K562 (cell line): ENCODE data around the gene NECAB2. TPM values are rescaled to one million over a fixed set of nuclear protein-coding genes. Genes with fewer than 3 reads are reported as not detected.

Source experiments
- ATAC-seq: fragments of 200-7000 bp; cut with Tn5 transposase; 3 replicates; pipeline ENCODE4 v1.9.1; 2020; ENCODE audit warnings: moderate library complexity
- BruUV-seq: library from RNA; stranded (reverse); fragments of 400-500 nt; replicated peaks from 2 replicates; lab custom pipeline; 2021; lab: Mats Ljungman, UMichigan
- CTCF ChIA-PET: fragments of 300-600 bp; formaldehyde crosslinking; extraction: SDS; loops from one replicate; lab custom pipeline; 2021; ENCODE audit warnings: low intra/inter-chr PET ratio; lab: Yijun Ruan, JAX
- POLR2A ChIA-PET: fragments of 300-600, 350-650 bp; sonication (Branson Sonifier 250); formaldehyde crosslinking; extraction: SDS; loops from one replicate; lab custom pipeline; 2021; ENCODE audit warnings: antibody characterized with exemption, inconsistent platforms; lab: Yijun Ruan, JAX
- DNase-seq, 4 experiments: peaks; one replicate each; pipeline versions ENCODE4 v3.0.0 to v3.0.0-alpha.2; 2011 to 2018; ENCODE audit warnings: low spot score in 3 of 4, mixed read lengths in 3 of 4; ENCODE audit errors: extremely low read depth in 1 of 4
- FAIRE-seq: peaks from 2 replicates; lab custom pipeline; 2011; peaks lifted over from hg19 to GRCh38; lab: Jason Lieb, UNC
- H2AFZ ChIP-seq: 2 replicates; pipeline ENCODE4 v1.6.0; 2011; ENCODE audit warnings: low read depth, low read length, control low read depth, inconsistent platforms
- H3K27ac ChIP-seq: fragments of 200-600 bp; 3 replicates; pipeline ENCODE4 v1.8.0; 2011; ENCODE audit warnings: low read depth, mild to moderate bottlenecking, control low read depth, inconsistent platforms, low read length, moderate library complexity, mixed read lengths; ENCODE audit errors: extremely low read depth
- H3K27me3 ChIP-seq, 2 experiments: fragments of 300-600 bp in 1 of 2; 2 replicates in 1 of 2; 3 replicates in 1 of 2; pipeline versions ENCODE4 v1.6.0 to v1.8.0; 2011; ENCODE audit warnings: inconsistent platforms in 2 of 2, low read length in 2 of 2, mild to moderate bottlenecking in 1 of 2, mixed read lengths in 1 of 2, moderate library complexity in 1 of 2; ENCODE audit not compliant: control insufficient read depth in 2 of 2, insufficient read depth in 2 of 2
- H3K36me3 ChIP-seq: fragments of 300-600 bp; 3 replicates; pipeline ENCODE4 v1.8.0; 2011; ENCODE audit warnings: mild to moderate bottlenecking, low read length, inconsistent platforms; ENCODE audit not compliant: control insufficient read depth, insufficient read depth
- H3K4me1 ChIP-seq, 2 experiments: fragments of 200-600 bp in 1 of 2; replicated peaks in 1 of 2; 2 replicates in 1 of 2; 3 replicates in 1 of 2; pipeline versions ENCODE4 v1.5.1 to v1.8.0; 2011; ENCODE audit warnings: inconsistent platforms in 2 of 2, low read length in 2 of 2, mild to moderate bottlenecking in 1 of 2, mixed read lengths in 1 of 2, moderate library complexity in 1 of 2; ENCODE audit not compliant: control insufficient read depth in 2 of 2, insufficient read depth in 2 of 2
- H3K4me2 ChIP-seq: 2 replicates; pipeline ENCODE4 v1.6.1; 2011; ENCODE audit warnings: low read length, control low read depth, inconsistent platforms, mixed read lengths; ENCODE audit not compliant: insufficient read depth
- H3K4me3 ChIP-seq: fragments of 200-600 bp; sonication (generic), shearing (Covaris generic); 2 replicates; pipeline ENCODE4 v1.5.1; 2016; ENCODE audit warnings: control low read depth, inconsistent platforms
- H3K79me2 ChIP-seq: fragments of 200-600 bp; 3 replicates; pipeline ENCODE4 v1.8.0; 2011; ENCODE audit warnings: low read length, inconsistent platforms; ENCODE audit not compliant: control insufficient read depth, insufficient read depth
- H3K9ac ChIP-seq, 2 experiments: 2 replicates each; pipeline versions ENCODE4 v1.6.0 to v1.6.1; 2011; ENCODE audit warnings: low read depth in 2 of 2, low read length in 2 of 2, control low read depth in 1 of 2, inconsistent platforms in 1 of 2, mild to moderate bottlenecking in 1 of 2, mixed read lengths in 1 of 2; ENCODE audit not compliant: insufficient read depth in 1 of 2
- H3K9me1 ChIP-seq: one replicate; pipeline ENCODE4 v1.6.0; 2011; ENCODE audit warnings: inconsistent platforms, mild to moderate bottlenecking, low read length, moderate library complexity; ENCODE audit not compliant: control insufficient read depth, insufficient read depth
- H3K9me3 ChIP-seq: replicated peaks from 2 replicates; pipeline ENCODE4 v1.5.1; 2011; ENCODE audit warnings: low read depth, low read length, inconsistent platforms; ENCODE audit not compliant: control insufficient read depth, insufficient read depth
- H4K20me1 ChIP-seq: replicated peaks from 2 replicates; pipeline ENCODE4 v1.6.1; 2011; ENCODE audit warnings: low read length, inconsistent platforms, mixed read lengths; ENCODE audit not compliant: control insufficient read depth, insufficient read depth
- ATF7 ChIP-seq: fragments of 450-650 bp; IDR thresholded peaks from 2 replicates; pipeline ENCODE4 v1.7.1; 2014; ENCODE audit warnings: mild to moderate bottlenecking, moderate library complexity
- BCOR ChIP-seq: fragments of 450-650 bp; IDR thresholded peaks from 2 replicates; pipeline ENCODE4 v1.6.1; 2016
- BMI1 ChIP-seq: fragments of 150-350 bp; IDR thresholded peaks from 2 replicates; pipeline ENCODE4 v1.6.1; 2014; ENCODE audit warnings: low read length
- CBX1 ChIP-seq: sonication (generic); IDR thresholded peaks from 2 replicates; pipeline ENCODE4 v1.6.1; 2016; ENCODE audit warnings: antibody characterized with exemption, low read depth, mild to moderate bottlenecking
- CBX5 ChIP-seq: IDR thresholded peaks from 2 replicates; pipeline ENCODE4 v1.6.1; 2014; ENCODE audit warnings: low read depth, borderline replicate concordance
- DPF2 ChIP-seq: fragments of 450-650 bp; IDR thresholded peaks from 2 replicates; pipeline ENCODE4 v1.6.1; 2016
- HMG20B ChIP-seq: fragments of 250-450 bp; sonication (Bioruptor Pico); IDR thresholded peaks from 2 replicates; pipeline ENCODE4 v1.5.0; 2021; ENCODE audit warnings: mild to moderate bottlenecking
- SETDB1 ChIP-seq: IDR thresholded peaks from one replicate; pipeline ENCODE4 v1.6.1; 2012; ENCODE audit warnings: low read length, control low read depth, inconsistent platforms
- SIN3A ChIP-seq, 2 experiments: fragments of 150-350 bp in 1 of 2; IDR thresholded peaks; 2 replicates each; pipeline ENCODE4 v1.6.1; 2011 to 2016; ENCODE audit warnings: borderline replicate concordance in 2 of 2, low read depth in 2 of 2, low read length in 2 of 2, mild to moderate bottlenecking in 2 of 2, moderate library complexity in 2 of 2; ENCODE audit not compliant: control insufficient read depth in 1 of 2
- TCF7 ChIP-seq: sonication (generic); IDR thresholded peaks from 2 replicates; pipeline ENCODE4 v1.6.1; 2016; ENCODE audit warnings: antibody characterized with exemption, borderline replicate concordance
- THRAP3 ChIP-seq: fragments of 450-650 bp; IDR thresholded peaks from 2 replicates; pipeline ENCODE4 v1.6.1; 2016; ENCODE audit warnings: mild to moderate bottlenecking, inconsistent platforms, borderline replicate concordance
- XRCC5 ChIP-seq: fragments of 200-400 bp; formaldehyde crosslinking; IDR thresholded peaks from 2 replicates; pipeline ENCODE4 v1.6.1; 2017; ENCODE audit warnings: low read depth, mild to moderate bottlenecking, low read length
- ZBED1 ChIP-seq: IDR thresholded peaks from 2 replicates; pipeline ENCODE4 v1.6.1; 2014
- WGBS: fragments of 100-300 bp; shearing (Covaris generic); methylation state at CpG from one replicate; pipeline ENCODE4 v1.1.6; 2016; ENCODE audit warnings: low coverage, mixed read lengths; ENCODE audit not compliant: insufficient coverage; ENCODE audit errors: missing lambda C conversion rate; 5-methylcytosine and 5-hydroxymethylcytosine counted together
- in situ Hi-C: fragments of 300-500 bp; cut with MboI; formaldehyde crosslinking; loops from 4 replicates; pipeline ENCODE4 v1.15.0; 2018; ENCODE audit warnings: inconsistent platforms, mixed read lengths
- intact Hi-C: fragments of 100-400 bp; cut with micrococcal nuclease; formaldehyde crosslinking; loops from 2 replicates; pipeline ENCODE4 v1.14.2; 2022
- polyA plus RNA-seq, 8 experiments: library from polyadenylated mRNA; depleted of rRNA in 4 of 8; stranded (reverse) in 5 of 8; unstranded in 3 of 8; fragments of >200 nt; fragmentation: Nextera tagmentation in 2 of 8; fragmentation: Illumina TruSeq in 1 of 8; extraction: Ambion mirVana in 2 of 8; extraction: Trizol in 1 of 8; gene quantifications; 2 replicates each; pipeline versions ENCODE4 v1.2.1 to v1.2.3, GENCODE V29; 2011 to 2014; ENCODE audit warnings: inconsistent platforms in 1 of 8, missing spikeins in 1 of 8
- total RNA-seq, 7 experiments: library from RNA; depleted of rRNA in 6 of 7; stranded (reverse); fragments of >200 nt in 6 of 7; fragmentation: Illumina TruSeq in 2 of 7; extraction: Trizol in 2 of 7; gene quantifications; 2 replicates each; pipeline versions ENCODE4 v1.2.1 to v1.2.3, GENCODE V29; 2011 to 2021; ENCODE audit warnings: low replicate concordance in 1 of 7
- TF ChIP-seq, protein P1 (sequence below): fragments of 250-450 bp; sonication (Bioruptor Pico); IDR thresholded peaks from 2 replicates; pipeline ENCODE4 v1.8.0; 2022; ENCODE audit warnings: moderate library complexity, mild to moderate bottlenecking, inconsistent platforms
- TF ChIP-seq, protein P2 (sequence below): sonication (generic); formaldehyde crosslinking; IDR thresholded peaks from 2 replicates; pipeline ENCODE4 v1.8.1; 2023; ENCODE audit warnings: mild to moderate bottlenecking, missing genetic modification reagents
- TF ChIP-seq, protein P3 (sequence below): fragments of 450-650 bp; conservative IDR thresholded peaks from 2 replicates; pipeline ENCODE4 v1.6.1; 2016; ENCODE audit warnings: missing genetic modification characterization, low read depth, mild to moderate bottlenecking, missing compliant biosample characterization, moderate library complexity

Gene NECAB2
- total and polyA plus RNA-seq, 9 of the 15 experiments (the other 6 are each of a cell fraction or from before 2014, with no cell fraction given) = 0.03 to 0.28 TPM; not detected in 7

DNA sequence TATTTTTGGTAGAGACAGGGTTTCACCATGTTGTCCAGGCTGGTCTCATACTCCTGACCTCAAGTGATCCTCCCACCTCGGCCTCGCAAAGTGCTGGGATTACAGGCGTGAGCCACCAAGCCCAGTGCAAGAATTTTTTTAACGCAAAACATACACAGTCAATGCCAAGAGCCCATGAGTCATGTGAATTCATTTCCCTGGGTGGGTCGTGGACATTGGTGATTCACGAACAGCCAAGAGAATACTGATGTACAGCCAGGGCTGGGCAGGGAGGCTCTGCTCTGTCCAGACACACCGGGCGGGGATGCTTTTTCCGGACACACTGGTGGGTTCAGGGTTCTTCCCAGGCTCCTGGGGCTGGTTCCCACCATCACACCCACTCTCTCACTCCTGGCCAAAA, 56.8 kb downstream of the NECAB2 start:
- no peak overlapping the region for H3K4me2 ChIP-seq
- WGBS = 45% methylated on average over 9 of the region's 9 CpGs
- FAIRE-seq (no peak), DNase-seq (no peak), ATAC-seq (no peak)
- intact Hi-C loops = no loop called here
- ChIA-PET POLR2A (interaction anchor here (0.8 to 1.5 kb wide), 2 partner anchors 11 to 18 kb away, joined by 3 to 6 read pairs; partner anchors contain the start of gene SLC38A8), CTCF (no interaction called here)
- H4K20me1 ChIP-seq = 0 out of 2 replicates have a peak, but pooled peaks cover 3% of the 10 kb centered on the region
- no peak overlapping the region for H3K27ac ChIP-seq
- BruUV-seq = no TSS peak
- in situ Hi-C loops = no loop called here
- no peaks in the 10 kb centered on the region for H3K79me2 ChIP-seq
- H3K4me1 ChIP-seq = no peaks in the 10 kb centered on the region
- TF ChIP-seq CBX1 (no peak), CBX5 (no peak), DPF2 (no peak), ZBED1 (no peak)
- TF ChIP-seq, protein P1, sequence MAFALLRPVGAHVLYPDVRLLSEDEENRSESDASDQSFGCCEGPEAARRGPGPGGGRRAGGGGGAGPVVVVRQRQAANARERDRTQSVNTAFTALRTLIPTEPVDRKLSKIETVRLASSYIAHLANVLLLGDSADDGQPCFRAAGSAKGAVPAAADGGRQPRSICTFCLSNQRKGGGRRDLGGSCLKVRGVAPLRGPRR = no peak
- peaks cover 76 to 97% of the 10 kb centered on the region in 2 experiments for H3K27me3 ChIP-seq
- H3K36me3 ChIP-seq = no peaks in the 10 kb centered on the region
- H3K9me1 ChIP-seq = peaks cover 3% of the 10 kb centered on the region
- no peak overlapping the region for H3K4me3 ChIP-seq
- H3K9ac ChIP-seq = no peak overlapping the region
- H2AFZ ChIP-seq = no peak overlapping the region
- H3K9me3 ChIP-seq = peaks cover 11% of the 10 kb centered on the region

DNA sequence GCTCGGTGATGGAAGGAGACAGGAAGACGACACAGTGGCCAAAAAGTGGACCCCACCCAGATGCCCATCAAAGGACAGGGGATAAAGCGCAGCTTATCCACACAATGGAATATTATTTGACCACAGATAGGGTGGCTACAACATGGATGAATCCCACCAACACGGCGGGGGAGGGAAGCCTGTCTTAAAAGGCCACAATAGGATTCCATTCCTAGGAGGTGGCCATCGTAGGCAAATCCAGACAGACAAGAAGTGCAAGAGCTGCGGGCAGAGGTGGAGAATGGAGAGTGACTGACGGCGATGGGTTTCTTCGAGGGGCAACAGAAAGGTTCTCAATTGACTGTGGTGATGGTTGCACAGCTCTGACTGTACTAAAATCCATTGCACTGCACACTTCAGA, 58.6 kb downstream of the NECAB2 start:
- Histone ChIP-seq H3K9me1 (peaks cover 3% of the 10 kb centered on the region), H3K4me3 (no peak overlapping the region), H3K27ac (no peak overlapping the region), H3K27me3 (peaks cover 85 to 98% of the 10 kb centered on the region in 2 experiments), H3K9ac (no peak overlapping the region), H4K20me1 (0 out of 2 replicates have a peak, but pooled peaks cover 8% of the 10 kb centered on the region), H3K4me1 (0 out of 5 replicates have a peak, but pooled peaks cover 0 to 3% of the 10 kb centered on the region in 2 experiments), H3K79me2 (no peaks in the 10 kb centered on the region), H2AFZ (no peak overlapping the region), H3K36me3 (no peaks in the 10 kb centered on the region), H3K4me2 (no peak overlapping the region), H3K9me3 (peaks cover 5% of the 10 kb centered on the region)
- ChIA-PET POLR2A (interaction anchor here (1.7 kb wide), 1 partner anchor 14 kb away, joined by 9 read pairs; no protein-coding TSS in a partner anchor), CTCF (no interaction called here)
- intact Hi-C loops = no loop called here
- WGBS = 6% methylated on average over 10 of the region's 10 CpGs
- BruUV-seq = no TSS peak
- DNase-seq (no peak), FAIRE-seq (no peak), ATAC-seq (no peak)
- in situ Hi-C loops = no loop called here
- TF ChIP-seq, protein P2, sequence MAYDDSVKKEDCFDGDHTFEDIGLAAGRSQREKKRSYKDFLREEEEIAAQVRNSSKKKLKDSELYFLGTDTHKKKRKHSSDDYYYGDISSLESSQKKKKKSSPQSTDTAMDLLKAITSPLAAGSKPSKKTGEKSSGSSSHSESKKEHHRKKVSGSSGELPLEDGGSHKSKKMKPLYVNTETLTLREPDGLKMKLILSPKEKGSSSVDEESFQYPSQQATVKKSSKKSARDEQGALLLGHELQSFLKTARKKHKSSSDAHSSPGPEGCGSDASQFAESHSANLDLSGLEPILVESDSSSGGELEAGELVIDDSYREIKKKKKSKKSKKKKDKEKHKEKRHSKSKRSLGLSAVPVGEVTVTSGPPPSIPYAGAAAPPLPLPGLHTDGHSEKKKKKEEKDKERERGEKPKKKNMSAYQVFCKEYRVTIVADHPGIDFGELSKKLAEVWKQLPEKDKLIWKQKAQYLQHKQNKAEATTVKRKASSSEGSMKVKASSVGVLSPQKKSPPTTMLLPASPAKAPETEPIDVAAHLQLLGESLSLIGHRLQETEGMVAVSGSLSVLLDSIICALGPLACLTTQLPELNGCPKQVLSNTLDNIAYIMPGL (CRISPR knock-in tag) = no peak
- TF ChIP-seq SETDB1 (no peak), HMG20B (no peak), BMI1 (no peak), SIN3A (IDR thresholded peaks at IDR 0.05; ENCODE audit: borderline replicate concordance in 2 of 2, control insufficient read depth in 1 of 2, low read depth in 2 of 2, low read length in 2 of 2) (no peak), THRAP3 (no peak), ATF7 (no peak), XRCC5 (no peak), BCOR (no peak), TCF7 (no peak)
- TF ChIP-seq, protein P3, sequence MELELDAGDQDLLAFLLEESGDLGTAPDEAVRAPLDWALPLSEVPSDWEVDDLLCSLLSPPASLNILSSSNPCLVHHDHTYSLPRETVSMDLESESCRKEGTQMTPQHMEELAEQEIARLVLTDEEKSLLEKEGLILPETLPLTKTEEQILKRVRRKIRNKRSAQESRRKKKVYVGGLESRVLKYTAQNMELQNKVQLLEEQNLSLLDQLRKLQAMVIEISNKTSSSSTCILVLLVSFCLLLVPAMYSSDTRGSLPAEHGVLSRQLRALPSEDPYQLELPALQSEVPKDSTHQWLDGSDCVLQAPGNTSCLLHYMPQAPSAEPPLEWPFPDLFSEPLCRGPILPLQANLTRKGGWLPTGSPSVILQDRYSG (tag) = no peak
